Mesenchymal stem cell (in vitro differentiated cells and primary cell): Measurements from ENCODE around the gene ZBTB7C.
A peak's percentile ranks its signal among the peaks of the same experiment; 100 is the strongest.

ENCODE experiments used
- DNase-seq: peaks from one replicate; pipeline ENCODE4 v3.0.0-alpha.2; 2013
- H2AFZ ChIP-seq: one replicate; pipeline ENCODE4 v1.6.1; 2013; ENCODE audit warnings: low read depth, mild to moderate bottlenecking, control low read depth, inconsistent platforms, low read length, moderate library complexity
- H2AK5ac ChIP-seq: 2 replicates; pipeline ENCODE4 v1.6.1; 2013; ENCODE audit warnings: low read length, moderate library complexity, mild to moderate bottlenecking, inconsistent platforms; ENCODE audit not compliant: severe bottlenecking
- H2BK120ac ChIP-seq: one replicate; pipeline ENCODE4 v1.6.1; 2013; ENCODE audit warnings: low read depth, mild to moderate bottlenecking, inconsistent platforms, low read length, moderate library complexity
- H2BK12ac ChIP-seq, 2 experiments: one replicate each; pipeline ENCODE4 v1.6.1; 2013; ENCODE audit warnings: inconsistent platforms in 2 of 2, low read length in 2 of 2, mild to moderate bottlenecking in 2 of 2, moderate library complexity in 2 of 2, control low read depth in 1 of 2
- H2BK15ac ChIP-seq: one replicate; pipeline ENCODE4 v1.6.1; 2013; ENCODE audit warnings: mild to moderate bottlenecking, low read depth, inconsistent platforms; ENCODE audit not compliant: poor library complexity, severe bottlenecking
- H2BK5ac ChIP-seq: 2 replicates; pipeline ENCODE4 v1.6.1; 2013; ENCODE audit warnings: low read depth, mild to moderate bottlenecking, low read length, control low read depth, inconsistent platforms; ENCODE audit not compliant: poor library complexity, severe bottlenecking
- H3K14ac ChIP-seq, 2 experiments: one replicate each; pipeline ENCODE4 v1.6.1; 2013; ENCODE audit warnings: inconsistent platforms in 2 of 2, low read length in 2 of 2, control low read depth in 1 of 2, mild to moderate bottlenecking in 1 of 2, moderate library complexity in 1 of 2
- H3K18ac ChIP-seq, 2 experiments: one replicate each; pipeline ENCODE4 v1.6.1; 2013; ENCODE audit warnings: inconsistent platforms in 2 of 2, low read length in 2 of 2, control low read depth in 1 of 2, low read depth in 1 of 2, mild to moderate bottlenecking in 1 of 2
- H3K23ac ChIP-seq, 2 experiments: one replicate each; pipeline ENCODE4 v1.6.1; 2013; ENCODE audit warnings: inconsistent platforms in 2 of 2, low read length in 2 of 2, mild to moderate bottlenecking in 2 of 2, moderate library complexity in 2 of 2, control low read depth in 1 of 2
- H3K27ac ChIP-seq: 2 replicates; pipeline ENCODE4 v1.5.1; 2013; ENCODE audit warnings: mild to moderate bottlenecking, moderate library complexity, low read length, control low read depth, inconsistent platforms; ENCODE audit not compliant: poor library complexity, severe bottlenecking
- H3K27me3 ChIP-seq, 2 experiments: 2 replicates each; pipeline versions ENCODE4 v1.6.1 to v1.7.0; 2013; ENCODE audit warnings: low read length in 2 of 2, mild to moderate bottlenecking in 2 of 2, moderate library complexity in 2 of 2, control low read depth in 1 of 2, inconsistent platforms in 1 of 2; ENCODE audit not compliant: control insufficient read depth in 1 of 2, insufficient read depth in 1 of 2
- H3K36me3 ChIP-seq, 2 experiments: 2 replicates each; pipeline versions ENCODE4 v1.6.1 to v1.7.0; 2013; ENCODE audit warnings: low read length in 2 of 2, control low read depth in 1 of 2, inconsistent platforms in 1 of 2, low read depth in 1 of 2, mild to moderate bottlenecking in 1 of 2; ENCODE audit not compliant: insufficient read depth in 2 of 2, control insufficient read depth in 1 of 2
- H3K4ac ChIP-seq, 2 experiments: one replicate each; pipeline ENCODE4 v1.6.1; 2013; ENCODE audit warnings: inconsistent platforms in 2 of 2, low read length in 2 of 2, mild to moderate bottlenecking in 2 of 2, moderate library complexity in 2 of 2, control low read depth in 1 of 2, low read depth in 1 of 2
- H3K4me1 ChIP-seq: 2 replicates; pipeline ENCODE4 v1.6.1; 2013; ENCODE audit warnings: low read depth, low read length, control low read depth; ENCODE audit not compliant: control insufficient read depth, insufficient read depth
- H3K4me2 ChIP-seq: 2 replicates; pipeline ENCODE4 v1.6.1; 2013; ENCODE audit warnings: low read length, mild to moderate bottlenecking, inconsistent platforms; ENCODE audit not compliant: poor library complexity, severe bottlenecking
- H3K4me3 ChIP-seq, 2 experiments: 2 replicates each; pipeline versions ENCODE4 v1.5.1 to v1.7.0; 2013; ENCODE audit warnings: low read length in 2 of 2, mild to moderate bottlenecking in 2 of 2, control low read depth in 1 of 2, low read depth in 1 of 2; ENCODE audit not compliant: insufficient read depth in 1 of 2
- H3K79me1 ChIP-seq: replicated peaks from 2 replicates; pipeline ENCODE4 v1.6.1; 2013; ENCODE audit warnings: mild to moderate bottlenecking, control low read depth, low read length, inconsistent platforms; ENCODE audit not compliant: poor library complexity, severe bottlenecking
- H3K9ac ChIP-seq: 2 replicates; pipeline ENCODE4 v1.7.0; 2013; ENCODE audit warnings: mild to moderate bottlenecking, low read length, moderate library complexity
- H3K9me3 ChIP-seq: 2 replicates; pipeline ENCODE4 v1.7.0; 2013; ENCODE audit warnings: mild to moderate bottlenecking, low read length; ENCODE audit not compliant: control insufficient read depth
- H4K8ac ChIP-seq: one replicate; pipeline ENCODE4 v1.6.1; 2013; ENCODE audit warnings: inconsistent platforms, mild to moderate bottlenecking, low read length, moderate library complexity
- H4K91ac ChIP-seq: one replicate; pipeline ENCODE4 v1.6.1; 2013; ENCODE audit warnings: mild to moderate bottlenecking, low read length, inconsistent platforms
- WGBS: methylation state at CpG from one replicate; pipeline ENCODE4 v1.1.7; 2013; ENCODE audit warnings: mixed read lengths; 5-methylcytosine and 5-hydroxymethylcytosine counted together

ZBTB7C gene

GRCh38 chr18:48418539-48419276, 9.5 kb upstream of the ZBTB7C start:
- H2AFZ ChIP-seq = no peak overlapping the region
- no peaks in the 10 kb centered on the region for H3K9me3 ChIP-seq
- H2BK12ac ChIP-seq = no peak overlapping the region
- H4K91ac ChIP-seq = no peak overlapping the region
- H2BK15ac ChIP-seq = no peak overlapping the region
- no peak overlapping the region for H4K8ac ChIP-seq
- no peak overlapping the region for H2AK5ac ChIP-seq
- DNase-seq = no peak
- no peaks in the 10 kb centered on the region for H3K36me3 ChIP-seq
- H3K23ac ChIP-seq = no peak overlapping the region
- H3K4ac ChIP-seq = no peak overlapping the region
- H3K79me1 ChIP-seq = no peaks in the 10 kb centered on the region
- H3K27ac ChIP-seq = no peak overlapping the region
- no peak overlapping the region for H3K9ac ChIP-seq
- H3K27me3 ChIP-seq = peaks cover 32 to 72% of the 10 kb centered on the region in 2 experiments
- no peak overlapping the region for H3K4me2 ChIP-seq
- H3K18ac ChIP-seq = no peak overlapping the region
- H3K4me3 ChIP-seq = no peak overlapping the region
- 71% methylated on average over 7 of the region's 9 CpGs for WGBS
- no peak overlapping the region for H2BK5ac ChIP-seq
- no peak overlapping the region for H3K14ac ChIP-seq
- H2BK120ac ChIP-seq = no peak overlapping the region
- H3K4me1 ChIP-seq = peaks cover 4% of the 10 kb centered on the region

- Histone ChIP-seq H3K18ac (no peak overlapping the region), H3K4me1 (peaks cover 2% of the 10 kb centered on the region), H2BK5ac (no peak overlapping the region), H3K23ac (no peak overlapping the region), H2BK15ac (no peak overlapping the region), H3K14ac (peak overlapping the region in 1 of 2 experiments; percentile 77), H3K9ac (no peak overlapping the region), H3K4me3 (no peak overlapping the region), H3K27ac (no peak overlapping the region), H4K8ac (no peak overlapping the region), H3K4me2 (no peak overlapping the region), H2BK120ac (no peak overlapping the region), H3K79me1 (no peaks in the 10 kb centered on the region), H3K27me3 (peaks cover 29 to 69% of the 10 kb centered on the region in 2 experiments), H3K36me3 (no peaks in the 10 kb centered on the region), H3K4ac (no peak overlapping the region), H4K91ac (no peak overlapping the region), H3K9me3 (no peaks in the 10 kb centered on the region), H2BK12ac (no peak overlapping the region), H2AFZ (no peak overlapping the region), H2AK5ac (no peak overlapping the region)
- 77% methylated on average over 4 of the region's 4 CpGs for WGBS
- no peak for DNase-seq
Measured at GRCh38 chr18:48417985-48418384, 8.8 kb upstream of the ZBTB7C start.

- Histone ChIP-seq H3K27ac (no peak overlapping the region), H3K4me2 (no peak overlapping the region), H3K9me3 (no peaks in the 10 kb centered on the region), H3K4ac (no peak overlapping the region), H3K23ac (no peak overlapping the region), H2BK5ac (no peak overlapping the region), H2BK120ac (no peak overlapping the region), H2BK12ac (no peak overlapping the region), H3K18ac (no peak overlapping the region), H3K4me1 (peaks cover 14% of the 10 kb centered on the region), H3K79me1 (no peaks in the 10 kb centered on the region), H3K27me3 (peaks cover 41 to 55% of the 10 kb centered on the region in 2 experiments), H4K91ac (no peak overlapping the region), H2BK15ac (no peak overlapping the region), H4K8ac (no peak overlapping the region), H2AFZ (no peak overlapping the region), H3K14ac (no peak overlapping the region), H3K4me3 (no peak overlapping the region), H3K9ac (no peak overlapping the region), H2AK5ac (no peak overlapping the region), H3K36me3 (no peaks in the 10 kb centered on the region)
- WGBS = 81% methylated on average over 3 of the region's 3 CpGs
- DNase-seq = no peak
Measured at GRCh38 chr18:48413342-48413741, 4.2 kb upstream of the ZBTB7C start.

GRCh38 chr18:48412339-48412929, 3.3 kb upstream of the ZBTB7C start:
- Histone ChIP-seq H2AFZ (no peak overlapping the region), H2BK15ac (no peak overlapping the region), H3K4me2 (no peak overlapping the region), H3K36me3 (no peaks in the 10 kb centered on the region), H3K4ac (no peak overlapping the region), H3K27ac (no peak overlapping the region), H3K14ac (no peak overlapping the region), H2BK5ac (no peak overlapping the region), H3K79me1 (no peaks in the 10 kb centered on the region), H2BK12ac (no peak overlapping the region), H3K9ac (no peak overlapping the region), H4K8ac (no peak overlapping the region), H3K4me1 (peaks cover 20% of the 10 kb centered on the region), H3K9me3 (no peaks in the 10 kb centered on the region), H4K91ac (no peak overlapping the region), H3K18ac (no peak overlapping the region), H2BK120ac (no peak overlapping the region), H2AK5ac (no peak overlapping the region), H3K4me3 (no peak overlapping the region), H3K27me3 (peaks cover 48 to 57% of the 10 kb centered on the region in 2 experiments), H3K23ac (no peak overlapping the region)
- WGBS = under 1% methylated on average over 5 of the region's 7 CpGs
- peak; percentile 43 for DNase-seq
